GM10266 (cell line): ENCODE data around the gene BLNK.
"Not testable (repeated sequence)": the region's sequence is repeated elsewhere in the genome, so short reads cannot be mapped to it uniquely, and the experiment has no call there.

ENCODE experiments used
- DNase-seq: peaks from one replicate; pipeline ENCODE4 v3.0.0; 2012; ENCODE audit errors: extremely low spot score
- CTCF ChIP-seq: IDR thresholded peaks from 2 replicates; pipeline ENCODE4 v1.5.1; 2012; ENCODE audit warnings: mild to moderate bottlenecking, low read depth; ENCODE audit not compliant: control insufficient read depth, insufficient read depth; ENCODE audit errors: missing control alignments

Gene BLNK

GRCh38 chr10:96309628-96310320 is 38.4 kb upstream of the BLNK start:
- DNase-seq: no peak
- TF ChIP-seq CTCF: no peak

- not testable (repeated sequence) for DNase-seq
These were observed 37.5 kb upstream of the BLNK start for GRCh38 chr10:96308854-96309253.

DNA sequence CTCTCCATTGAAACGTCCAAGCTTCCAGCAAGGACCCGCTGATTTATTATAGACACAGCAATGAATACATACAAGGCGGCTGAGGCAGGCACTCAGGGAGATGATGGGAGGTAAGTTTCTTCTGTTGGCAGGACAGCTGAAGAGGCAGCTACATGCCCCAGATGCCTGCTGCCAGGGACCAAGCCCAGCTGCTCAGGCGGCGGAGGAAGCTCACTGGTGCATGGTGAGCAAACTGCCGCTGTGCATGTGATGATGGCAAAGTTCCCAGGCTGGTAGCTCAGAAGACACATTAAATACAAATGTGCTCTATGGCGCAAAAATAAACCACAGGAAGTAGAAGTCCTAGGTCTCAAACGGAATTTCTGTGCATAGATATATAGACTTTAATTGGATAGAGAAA is 35.1 kb upstream of the BLNK start:
- DNase-seq: no peak
- no peak for TF ChIP-seq CTCF

GRCh38 chr10:96305019-96305418 is 33.6 kb upstream of the BLNK start:
- no peak for TF ChIP-seq CTCF
- DNase-seq: no peak

DNA sequence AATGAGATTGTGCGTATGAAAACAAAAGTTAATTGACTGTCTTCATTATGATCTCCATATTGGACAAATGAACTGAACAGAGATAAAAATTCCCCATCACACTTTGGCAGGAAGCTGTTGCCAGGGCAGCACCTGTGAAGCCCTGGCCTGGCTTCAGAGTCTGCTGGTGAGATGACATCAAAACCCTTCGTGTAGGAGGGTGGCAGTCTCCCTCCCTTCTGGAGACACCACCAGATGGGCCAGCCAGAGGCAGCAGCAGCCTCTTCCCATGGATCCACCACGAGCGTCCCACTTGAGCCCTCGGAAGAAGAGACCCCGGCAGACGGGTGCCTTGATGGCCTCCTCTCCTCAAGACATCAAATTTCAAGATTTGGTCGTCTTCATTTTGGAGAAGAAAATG is 32.9 kb upstream of the BLNK start, which contains the start of gene DNTT:
DNTT (plus strand) TSS at position 205 of the 400 bp plus-strand sequence; CDS start at position 269, 64 bp downstream.
- no peak for DNase-seq
- TF ChIP-seq CTCF: no peak

DNA sequence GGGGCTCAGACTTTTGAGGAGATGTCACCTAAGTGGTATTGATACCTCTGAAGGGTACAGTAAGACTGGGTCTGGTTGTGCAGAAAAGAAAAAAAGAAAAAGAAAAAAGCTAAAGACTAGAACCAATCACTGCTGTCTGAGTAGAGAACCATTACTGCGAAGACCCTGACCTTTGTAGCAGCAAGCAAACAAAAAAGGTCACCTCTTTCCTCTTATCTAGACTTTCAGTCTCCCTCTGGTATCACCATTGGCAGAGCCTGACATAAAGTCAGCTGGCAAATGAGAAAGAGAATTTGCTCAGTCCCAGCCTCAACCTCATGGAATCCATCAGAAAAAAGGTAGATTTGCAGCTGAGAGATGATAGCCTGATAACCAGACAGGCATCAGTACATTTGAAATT is 30.2 kb upstream of the BLNK start:
- DNase-seq: no peak
- TF ChIP-seq CTCF: no peak

DNA sequence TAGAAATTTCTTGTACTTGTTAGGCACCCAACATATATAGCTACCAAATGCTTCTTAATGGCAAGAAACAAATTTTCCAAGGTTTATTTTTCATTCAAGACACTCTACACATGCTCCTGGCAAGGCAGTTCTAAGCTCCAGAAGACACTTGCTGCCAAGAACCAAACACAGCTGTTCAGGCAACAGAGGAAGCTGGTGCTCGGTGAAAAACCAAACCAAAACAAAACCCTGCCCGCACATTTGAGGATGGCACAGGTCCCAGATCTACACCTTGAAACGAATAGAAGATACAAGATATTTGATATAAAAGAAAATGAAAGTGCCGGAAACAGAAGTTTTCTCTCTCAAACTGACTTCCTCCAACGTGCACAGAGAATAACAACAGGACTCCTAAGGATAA is 28.0 kb upstream of the BLNK start:
- no peak for TF ChIP-seq CTCF

DNA sequence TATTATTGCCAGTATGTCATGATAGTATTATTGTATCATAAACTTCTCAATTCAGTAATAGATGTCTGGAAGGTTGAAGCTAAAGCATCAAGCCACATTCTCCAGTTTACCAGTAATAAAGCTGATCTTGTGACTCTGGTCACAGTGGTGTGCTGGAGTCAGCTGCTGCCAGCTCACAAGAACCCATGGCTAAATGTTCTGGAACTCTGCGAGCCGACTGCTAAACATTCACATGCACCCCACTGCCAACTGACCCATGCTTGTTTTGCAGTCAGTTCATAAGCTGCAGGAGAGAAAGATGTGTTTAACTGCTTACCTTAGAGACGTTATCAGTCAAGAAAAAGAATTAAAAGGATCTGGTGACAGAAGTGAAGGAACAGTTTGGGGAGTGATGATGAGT is 27.0 kb upstream of the BLNK start:
- TF ChIP-seq CTCF: no peak
- DNase-seq: no peak

More for the DNA sequence above, 28.0 kb upstream of the BLNK start:
- no peak for DNase-seq
